Mesenchymal stem cell (in vitro differentiated cells and primary cell): ENCODE data around the gene ATP7A.
A peak's percentile ranks its signal among the peaks of the same experiment; 100 is the strongest.

Experiments used
- DNase-seq: peaks from one replicate; pipeline ENCODE4 v3.0.0-alpha.2; 2013
- H2AFZ ChIP-seq: one replicate; pipeline ENCODE4 v1.6.1; 2013; ENCODE audit warnings: low read depth, mild to moderate bottlenecking, control low read depth, inconsistent platforms, low read length, moderate library complexity
- H2AK5ac ChIP-seq: 2 replicates; pipeline ENCODE4 v1.6.1; 2013; ENCODE audit warnings: low read length, moderate library complexity, mild to moderate bottlenecking, inconsistent platforms; ENCODE audit not compliant: severe bottlenecking
- H2BK120ac ChIP-seq: one replicate; pipeline ENCODE4 v1.6.1; 2013; ENCODE audit warnings: low read depth, mild to moderate bottlenecking, inconsistent platforms, low read length, moderate library complexity
- H2BK12ac ChIP-seq, 2 experiments: one replicate each; pipeline ENCODE4 v1.6.1; 2013; ENCODE audit warnings: inconsistent platforms in 2 of 2, low read length in 2 of 2, mild to moderate bottlenecking in 2 of 2, moderate library complexity in 2 of 2, control low read depth in 1 of 2
- H2BK15ac ChIP-seq: one replicate; pipeline ENCODE4 v1.6.1; 2013; ENCODE audit warnings: mild to moderate bottlenecking, low read depth, inconsistent platforms; ENCODE audit not compliant: poor library complexity, severe bottlenecking
- H2BK5ac ChIP-seq: 2 replicates; pipeline ENCODE4 v1.6.1; 2013; ENCODE audit warnings: low read depth, mild to moderate bottlenecking, low read length, control low read depth, inconsistent platforms; ENCODE audit not compliant: poor library complexity, severe bottlenecking
- H3K14ac ChIP-seq, 2 experiments: one replicate each; pipeline ENCODE4 v1.6.1; 2013; ENCODE audit warnings: inconsistent platforms in 2 of 2, low read length in 2 of 2, control low read depth in 1 of 2, mild to moderate bottlenecking in 1 of 2, moderate library complexity in 1 of 2
- H3K18ac ChIP-seq, 2 experiments: one replicate each; pipeline ENCODE4 v1.6.1; 2013; ENCODE audit warnings: inconsistent platforms in 2 of 2, low read length in 2 of 2, control low read depth in 1 of 2, low read depth in 1 of 2, mild to moderate bottlenecking in 1 of 2
- H3K23ac ChIP-seq, 2 experiments: one replicate each; pipeline ENCODE4 v1.6.1; 2013; ENCODE audit warnings: inconsistent platforms in 2 of 2, low read length in 2 of 2, mild to moderate bottlenecking in 2 of 2, moderate library complexity in 2 of 2, control low read depth in 1 of 2
- H3K27ac ChIP-seq: 2 replicates; pipeline ENCODE4 v1.5.1; 2013; ENCODE audit warnings: mild to moderate bottlenecking, moderate library complexity, low read length, control low read depth, inconsistent platforms; ENCODE audit not compliant: poor library complexity, severe bottlenecking
- H3K27me3 ChIP-seq, 2 experiments: 2 replicates each; pipeline versions ENCODE4 v1.6.1 to v1.7.0; 2013; ENCODE audit warnings: low read length in 2 of 2, mild to moderate bottlenecking in 2 of 2, moderate library complexity in 2 of 2, control low read depth in 1 of 2, inconsistent platforms in 1 of 2; ENCODE audit not compliant: control insufficient read depth in 1 of 2, insufficient read depth in 1 of 2
- H3K36me3 ChIP-seq, 2 experiments: 2 replicates each; pipeline versions ENCODE4 v1.6.1 to v1.7.0; 2013; ENCODE audit warnings: low read length in 2 of 2, control low read depth in 1 of 2, inconsistent platforms in 1 of 2, low read depth in 1 of 2, mild to moderate bottlenecking in 1 of 2; ENCODE audit not compliant: insufficient read depth in 2 of 2, control insufficient read depth in 1 of 2
- H3K4ac ChIP-seq, 2 experiments: one replicate each; pipeline ENCODE4 v1.6.1; 2013; ENCODE audit warnings: inconsistent platforms in 2 of 2, low read length in 2 of 2, mild to moderate bottlenecking in 2 of 2, moderate library complexity in 2 of 2, control low read depth in 1 of 2, low read depth in 1 of 2
- H3K4me1 ChIP-seq: 2 replicates; pipeline ENCODE4 v1.6.1; 2013; ENCODE audit warnings: low read depth, low read length, control low read depth; ENCODE audit not compliant: control insufficient read depth, insufficient read depth
- H3K4me2 ChIP-seq: 2 replicates; pipeline ENCODE4 v1.6.1; 2013; ENCODE audit warnings: low read length, mild to moderate bottlenecking, inconsistent platforms; ENCODE audit not compliant: poor library complexity, severe bottlenecking
- H3K4me3 ChIP-seq, 2 experiments: 2 replicates each; pipeline versions ENCODE4 v1.5.1 to v1.7.0; 2013; ENCODE audit warnings: low read length in 2 of 2, mild to moderate bottlenecking in 2 of 2, control low read depth in 1 of 2, low read depth in 1 of 2; ENCODE audit not compliant: insufficient read depth in 1 of 2
- H3K79me1 ChIP-seq: replicated peaks from 2 replicates; pipeline ENCODE4 v1.6.1; 2013; ENCODE audit warnings: mild to moderate bottlenecking, control low read depth, low read length, inconsistent platforms; ENCODE audit not compliant: poor library complexity, severe bottlenecking
- H3K9ac ChIP-seq: 2 replicates; pipeline ENCODE4 v1.7.0; 2013; ENCODE audit warnings: mild to moderate bottlenecking, low read length, moderate library complexity
- H3K9me3 ChIP-seq: 2 replicates; pipeline ENCODE4 v1.7.0; 2013; ENCODE audit warnings: mild to moderate bottlenecking, low read length; ENCODE audit not compliant: control insufficient read depth
- H4K8ac ChIP-seq: one replicate; pipeline ENCODE4 v1.6.1; 2013; ENCODE audit warnings: inconsistent platforms, mild to moderate bottlenecking, low read length, moderate library complexity
- H4K91ac ChIP-seq: one replicate; pipeline ENCODE4 v1.6.1; 2013; ENCODE audit warnings: mild to moderate bottlenecking, low read length, inconsistent platforms
- WGBS: methylation state at CpG from one replicate; pipeline ENCODE4 v1.1.7; 2013; ENCODE audit warnings: mixed read lengths; 5-methylcytosine and 5-hydroxymethylcytosine counted together

Gene ATP7A

DNA sequence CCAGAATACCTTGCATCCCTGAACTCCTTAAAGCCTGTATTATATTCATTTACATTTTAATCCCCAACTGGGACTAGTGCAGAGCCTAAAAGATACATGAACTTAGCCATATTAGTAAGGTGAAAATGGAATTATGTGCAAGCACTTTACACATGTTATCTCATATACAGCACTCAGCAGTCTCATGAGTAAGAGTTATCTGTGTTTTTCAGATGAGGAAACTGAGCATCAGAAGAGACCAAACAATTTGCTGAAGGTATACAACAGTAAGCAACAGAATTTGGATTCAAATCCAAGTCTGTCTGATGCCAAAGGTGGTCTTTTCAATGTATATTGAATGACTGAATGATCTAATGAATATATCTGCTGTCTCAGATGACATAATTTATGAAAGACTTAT lies 12.3 kb downstream of the ATP7A start:
- Histone ChIP-seq H3K4me1 (no peaks in the 10 kb centered on the region), H2AFZ (no peak overlapping the region), H3K23ac (no peak overlapping the region), H2BK12ac (no peak overlapping the region), H3K9me3 (no peaks in the 10 kb centered on the region), H3K36me3 (no peaks in the 10 kb centered on the region), H3K18ac (no peak overlapping the region), H3K4ac (no peak overlapping the region), H4K91ac (no peak overlapping the region), H4K8ac (no peak overlapping the region), H3K27ac (no peak overlapping the region), H2AK5ac (no peak overlapping the region), H3K27me3 (no peaks in the 10 kb centered on the region), H3K79me1 (no peaks in the 10 kb centered on the region), H3K4me2 (no peak overlapping the region), H3K14ac (no peak overlapping the region), H2BK120ac (no peak overlapping the region), H2BK5ac (no peak overlapping the region), H2BK15ac (no peak overlapping the region), H3K4me3 (no peak overlapping the region), H3K9ac (no peak overlapping the region)
- DNase-seq = no peak

DNA sequence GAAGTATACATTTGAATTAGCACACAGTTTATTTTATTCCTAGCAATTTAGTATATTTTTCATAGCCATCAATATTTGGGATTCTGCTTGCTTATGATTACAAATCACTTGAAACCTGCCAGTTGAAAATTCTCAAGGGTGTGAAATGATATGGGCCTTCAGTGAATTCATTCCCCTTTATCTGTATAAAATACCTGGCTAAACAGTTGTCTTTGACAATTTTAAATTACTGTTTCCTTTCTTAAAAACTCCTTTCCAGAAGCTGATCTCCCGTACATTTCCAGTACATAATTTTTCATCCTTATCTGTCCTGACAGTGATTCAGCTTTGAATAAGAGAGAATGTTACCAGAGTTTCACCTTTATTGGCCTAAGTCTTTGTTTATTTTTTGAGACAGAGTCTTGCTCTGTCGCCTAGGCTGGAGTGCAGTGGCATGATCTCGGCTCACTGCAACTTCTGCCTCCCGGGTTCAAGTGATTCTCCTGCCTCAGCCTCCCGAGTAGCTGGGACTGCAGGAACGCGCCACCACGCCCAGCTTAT lies 13.9 kb downstream of the ATP7A start:
- H2BK12ac ChIP-seq = no peak overlapping the region
- H4K91ac ChIP-seq = no peak overlapping the region
- H2AFZ ChIP-seq = no peak overlapping the region
- no peak overlapping the region for H2BK5ac ChIP-seq
- no peak overlapping the region for H2BK15ac ChIP-seq
- H2BK120ac ChIP-seq = no peak overlapping the region
- H3K9ac ChIP-seq = no peak overlapping the region
- H3K79me1 ChIP-seq = no peaks in the 10 kb centered on the region
- no peak overlapping the region for H3K4ac ChIP-seq
- H3K14ac ChIP-seq = no peak overlapping the region
- H3K36me3 ChIP-seq = no peaks in the 10 kb centered on the region
- WGBS = 94% methylated on average over 6 of the region's 8 CpGs
- no peak for DNase-seq
- H3K4me2 ChIP-seq = no peak overlapping the region
- H4K8ac ChIP-seq = no peak overlapping the region
- no peak overlapping the region for H2AK5ac ChIP-seq
- H3K4me3 ChIP-seq = no peak overlapping the region
- no peaks in the 10 kb centered on the region for H3K9me3 ChIP-seq
- H3K18ac ChIP-seq = no peak overlapping the region
- no peaks in the 10 kb centered on the region for H3K4me1 ChIP-seq
- H3K27me3 ChIP-seq = no peaks in the 10 kb centered on the region
- no peak overlapping the region for H3K23ac ChIP-seq
- no peak overlapping the region for H3K27ac ChIP-seq

DNA sequence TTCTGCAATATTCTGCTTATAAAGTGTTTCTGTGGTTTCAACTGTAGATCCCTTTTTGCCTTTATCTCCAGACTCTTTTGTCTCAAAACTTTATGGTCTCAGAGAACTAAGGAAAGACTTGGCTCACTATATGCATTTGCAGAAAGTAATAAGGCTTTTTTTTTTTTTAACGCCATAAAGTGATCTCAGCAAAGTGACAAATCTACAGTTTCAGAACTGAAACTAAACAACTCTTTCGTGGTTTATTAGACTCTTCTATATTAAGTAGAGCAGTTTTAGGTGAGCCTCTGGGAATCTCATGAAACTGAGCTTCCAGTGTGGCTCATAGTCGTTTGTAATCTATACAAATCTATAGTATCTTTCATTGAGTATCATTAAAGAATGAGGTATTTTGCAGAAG lies 15.3 kb downstream of the ATP7A start:
- no peaks in the 10 kb centered on the region for H3K36me3 ChIP-seq
- no peaks in the 10 kb centered on the region for H3K27me3 ChIP-seq
- no CpG with 5 or more reads among the region's 3 CpGs for WGBS
- no peak overlapping the region for H3K18ac ChIP-seq
- no peaks in the 10 kb centered on the region for H3K79me1 ChIP-seq
- H3K4me3 ChIP-seq = peak overlapping the region in 1 of 2 experiments; percentile 28
- H2BK12ac ChIP-seq = no peak overlapping the region
- no peak overlapping the region for H3K23ac ChIP-seq
- H3K9ac ChIP-seq = peak overlapping the region; percentile 43
- H3K4ac ChIP-seq = no peak overlapping the region
- no peak overlapping the region for H3K4me2 ChIP-seq
- H2BK15ac ChIP-seq = no peak overlapping the region
- no peak overlapping the region for H2BK120ac ChIP-seq
- DNase-seq = no peak
- H4K8ac ChIP-seq = no peak overlapping the region
- no peak overlapping the region for H3K27ac ChIP-seq
- H3K4me1 ChIP-seq = no peaks in the 10 kb centered on the region
- H3K14ac ChIP-seq = no peak overlapping the region
- no peak overlapping the region for H2BK5ac ChIP-seq
- H4K91ac ChIP-seq = no peak overlapping the region
- H2AFZ ChIP-seq = no peak overlapping the region
- H2AK5ac ChIP-seq = no peak overlapping the region
- no peaks in the 10 kb centered on the region for H3K9me3 ChIP-seq

DNA sequence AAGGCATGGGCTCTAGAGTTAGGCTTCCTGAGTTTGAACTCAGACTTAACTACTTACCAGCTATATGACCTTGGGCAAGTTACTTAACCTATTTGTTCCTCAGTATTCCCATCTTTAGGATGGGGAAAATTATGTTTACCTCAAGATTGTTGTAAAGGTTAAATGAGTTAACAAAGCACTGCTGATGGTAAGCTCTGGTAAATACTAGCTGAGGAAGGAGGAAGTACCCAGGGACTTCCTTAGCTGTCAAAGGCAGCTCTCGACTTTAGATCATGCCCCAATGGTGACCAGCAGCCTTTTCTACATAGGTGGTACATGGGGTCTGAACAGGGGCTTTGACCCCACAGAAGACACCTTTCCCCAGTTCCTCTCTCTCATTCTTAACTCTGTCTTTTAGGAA lies 20.1 kb downstream of the ATP7A start:
- no peak overlapping the region for H3K4ac ChIP-seq
- H3K4me3 ChIP-seq = no peak overlapping the region
- no peak overlapping the region for H3K23ac ChIP-seq
- H3K18ac ChIP-seq = no peak overlapping the region
- H2BK120ac ChIP-seq = no peak overlapping the region
- no peaks in the 10 kb centered on the region for H3K27me3 ChIP-seq
- H3K4me2 ChIP-seq = no peak overlapping the region
- no peak for DNase-seq
- no peak overlapping the region for H3K27ac ChIP-seq
- no peak overlapping the region for H3K14ac ChIP-seq
- no peak overlapping the region for H2BK5ac ChIP-seq
- H4K91ac ChIP-seq = no peak overlapping the region
- no peaks in the 10 kb centered on the region for H3K4me1 ChIP-seq
- no peak overlapping the region for H2BK15ac ChIP-seq
- no peak overlapping the region for H2BK12ac ChIP-seq
- H3K36me3 ChIP-seq = no peaks in the 10 kb centered on the region
- H4K8ac ChIP-seq = no peak overlapping the region
- H3K9me3 ChIP-seq = no peaks in the 10 kb centered on the region
- H3K79me1 ChIP-seq = no peaks in the 10 kb centered on the region
- no CpG with 5 or more reads among the region's 1 CpG for WGBS
- H2AFZ ChIP-seq = no peak overlapping the region
- H3K9ac ChIP-seq = no peak overlapping the region
- no peak overlapping the region for H2AK5ac ChIP-seq
